ENCODE results near the gene PALLD. TPM values are rescaled to one million over a fixed set of nuclear protein-coding genes. Genes with fewer than 3 reads are reported as not detected.

The PALLD gene
- total RNA-seq, 1 donor from 2014 or later: 93.5 TPM

- H3K4me3 Mint-ChIP-seq: no peak overlapping the region
These were observed 24.9 kb downstream of the PALLD start for GRCh38 chr4:168521721-168522120.

DNA sequence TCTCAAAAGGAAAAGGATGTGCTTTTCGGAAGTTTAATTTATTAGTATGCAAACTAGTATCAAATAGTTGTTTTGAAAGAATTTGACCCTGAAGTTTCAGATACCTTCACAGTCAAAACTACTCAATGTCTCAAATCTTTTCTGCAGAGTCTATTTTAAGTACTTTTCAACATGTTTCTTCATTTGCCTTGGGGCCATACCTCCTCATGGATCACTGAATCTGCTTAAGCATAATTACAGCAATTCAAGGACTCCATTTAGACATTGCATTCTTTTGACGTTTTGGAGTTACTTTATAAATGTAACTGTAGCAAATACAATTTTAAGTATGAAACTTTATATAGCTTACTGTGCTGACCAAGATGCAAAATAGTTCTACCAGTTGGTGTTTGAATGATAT is 25.5 kb downstream of the PALLD start:
- Mint-ChIP-seq H3K4me3 (no peak overlapping the region), H3K27me3 (no peaks in the 10 kb centered on the region), H3K9me3 (peaks cover 19% of the 10 kb centered on the region), H3K36me3 (no peaks in the 10 kb centered on the region), H3K4me1 (ENCODE audit: unreplicated experiment) (peaks cover 17% of the 10 kb centered on the region), H3K27ac (no peak overlapping the region)
- no peak for DNase-seq (ENCODE audit: extremely low spot score, unreplicated experiment)
- TF ChIP-seq CTCF (conservative IDR thresholded peaks at IDR 0.05): no peak

More at GRCh38 chr4:168521721-168522120, 24.9 kb downstream of the PALLD start:
- TF ChIP-seq CTCF (conservative IDR thresholded peaks at IDR 0.05): no peak
- Mint-ChIP-seq H3K27me3 (no peaks in the 10 kb centered on the region), H3K9me3 (peaks cover 19% of the 10 kb centered on the region), H3K27ac (no peak overlapping the region), H3K4me1 (ENCODE audit: unreplicated experiment) (peaks cover 17% of the 10 kb centered on the region), H3K36me3 (no peaks in the 10 kb centered on the region)
- no peak for DNase-seq (ENCODE audit: extremely low spot score, unreplicated experiment)

- Mint-ChIP-seq H3K4me3 (no peak overlapping the region), H3K27ac (no peak overlapping the region), H3K36me3 (peaks cover under 1% of the 10 kb centered on the region), H3K4me1 (ENCODE audit: unreplicated experiment) (peaks cover 22% of the 10 kb centered on the region), H3K9me3 (peaks cover 23% of the 10 kb centered on the region), H3K27me3 (no peaks in the 10 kb centered on the region)
- no peak for DNase-seq (ENCODE audit: extremely low spot score, unreplicated experiment)
- no peak for TF ChIP-seq CTCF (conservative IDR thresholded peaks at IDR 0.05)
These were observed 26.1 kb downstream of the PALLD start for GRCh38 chr4:168522829-168523489.

DNA sequence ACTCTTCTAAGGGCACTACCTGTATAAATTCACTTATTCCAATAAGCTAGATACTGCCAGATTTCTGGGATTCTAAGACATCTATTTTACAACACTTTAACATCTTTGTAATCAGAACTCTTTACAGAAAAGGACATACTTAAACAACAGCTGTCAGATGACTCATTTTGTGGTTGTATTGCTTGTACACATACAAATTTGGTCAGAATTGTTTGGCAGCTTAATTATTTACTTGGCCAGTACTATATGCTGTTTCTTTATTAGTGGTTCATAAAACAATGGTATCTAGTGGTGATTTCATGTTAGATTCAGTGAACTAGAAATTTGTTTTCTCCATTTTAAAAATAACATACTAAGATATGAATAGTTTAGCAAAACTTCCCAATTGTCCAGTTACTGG is 27.2 kb downstream of the PALLD start:
- Mint-ChIP-seq H3K27ac (no peak overlapping the region), H3K9me3 (peaks cover 15% of the 10 kb centered on the region), H3K36me3 (peaks cover 4% of the 10 kb centered on the region), H3K27me3 (no peaks in the 10 kb centered on the region), H3K4me1 (ENCODE audit: unreplicated experiment) (peaks cover 26% of the 10 kb centered on the region), H3K4me3 (no peak overlapping the region)
- DNase-seq (ENCODE audit: extremely low spot score, unreplicated experiment): no peak
- no peak for TF ChIP-seq CTCF (conservative IDR thresholded peaks at IDR 0.05)

DNA sequence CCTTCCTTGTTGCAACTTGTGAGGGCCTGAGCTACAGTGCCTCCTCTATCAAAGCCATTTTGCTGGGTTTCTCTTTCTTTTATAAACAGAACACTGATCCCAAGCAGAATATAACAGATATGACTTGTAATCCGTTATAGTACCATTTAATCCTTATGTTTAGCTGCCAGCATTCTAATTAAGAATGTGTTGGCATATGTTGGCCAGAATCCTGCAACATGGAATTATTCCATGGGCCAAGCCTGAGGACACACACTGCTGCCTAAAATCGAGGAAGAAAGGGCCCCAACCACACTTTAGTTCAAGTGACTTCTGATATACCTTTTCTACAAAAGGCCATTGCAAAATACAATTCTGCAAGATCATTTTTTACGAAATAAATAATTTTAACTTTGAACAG is 28.0 kb downstream of the PALLD start:
- Mint-ChIP-seq H3K4me1 (ENCODE audit: unreplicated experiment) (peaks cover 26% of the 10 kb centered on the region), H3K27me3 (no peaks in the 10 kb centered on the region), H3K9me3 (peaks cover 15% of the 10 kb centered on the region), H3K27ac (no peak overlapping the region), H3K4me3 (no peak overlapping the region), H3K36me3 (peaks cover 4% of the 10 kb centered on the region)
- no peak for TF ChIP-seq CTCF (conservative IDR thresholded peaks at IDR 0.05)
- no peak for DNase-seq (ENCODE audit: extremely low spot score, unreplicated experiment)

Measured in type B pancreatic cell (in vitro differentiated cells).